Omental fat pad (tissue), 4 donors: ENCODE data around the gene GPC6. TPM values are rescaled to one million over a fixed set of nuclear protein-coding genes. Genes with fewer than 3 reads are reported as not detected.
"Not testable (repeated sequence)": the region's sequence is repeated elsewhere in the genome, so short reads cannot be mapped to it uniquely, and the experiment has no call there.

ENCODE experiments used
- ATAC-seq: fragments of 150-250 bp; one replicate; pipeline ENCODE4 v1.9.1; 2016; ENCODE audit warnings: mild to moderate bottlenecking, moderate library complexity; ENCODE audit not compliant: low FRiP score
- DNase-seq: peaks from one replicate; pipeline ENCODE4 v3.0.0-alpha.2; 2019; ENCODE audit warnings: low spot score
- total RNA-seq, 4 donors: library from RNA; depleted of rRNA; stranded (reverse); fragments of >200 nt; gene quantifications; one replicate each; pipeline ENCODE4 v1.1.0, GENCODE V29; 2016
- TF ChIP-seq, protein P1 (sequence below), 3 donors: fragments of 450-650 bp; IDR thresholded peaks; one replicate each; pipeline ENCODE4 v1.5.1; 2016 to 2017; ENCODE audit warnings: antibody characterized with exemption in 3 of 3, mild to moderate bottlenecking in 3 of 3, moderate library complexity in 2 of 3

The GPC6 gene
- total RNA-seq, 4 donors from 2014 or later, result 9.2 to 24.4 (median 16.4) TPM

DNA sequence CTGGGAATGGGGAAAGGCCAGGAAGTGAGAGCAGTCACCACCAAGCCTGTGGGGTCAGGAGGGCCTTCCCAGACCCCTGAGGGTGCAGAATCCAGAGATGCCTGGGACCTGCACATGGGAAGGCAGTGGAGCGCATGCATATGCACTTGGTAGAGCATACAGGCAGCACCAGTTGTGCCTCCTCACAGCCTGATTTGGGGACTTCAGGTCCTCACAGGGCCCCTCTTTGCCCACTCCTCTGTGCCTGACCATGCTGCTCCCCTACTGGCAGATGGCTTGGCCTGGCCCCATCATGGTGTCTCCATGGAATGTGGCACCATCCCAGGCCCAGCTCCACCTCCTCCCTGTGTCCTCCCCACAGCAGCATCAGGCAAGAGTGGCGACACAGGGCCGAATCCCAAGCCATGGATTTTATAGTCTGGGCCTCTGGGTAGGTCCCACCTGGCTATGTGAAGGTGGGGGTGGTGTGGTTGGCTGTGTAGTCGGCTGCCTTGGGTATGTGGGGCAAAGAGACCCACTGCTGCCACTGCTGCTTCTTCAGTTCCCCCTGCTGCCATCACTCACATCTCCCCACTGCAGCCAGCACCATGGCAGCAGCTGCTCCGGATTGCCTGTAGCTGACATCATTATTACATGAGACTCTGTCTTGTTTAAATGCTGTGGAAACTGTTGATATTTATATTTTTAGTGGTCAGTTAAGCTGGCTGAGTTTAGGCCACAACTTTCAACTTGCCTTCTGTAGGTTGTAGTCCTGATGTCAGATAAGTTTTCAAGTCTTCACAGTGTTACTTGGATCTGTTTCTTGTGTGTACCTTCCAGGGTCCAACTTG lies 247.0 kb downstream of the GPC6 start:
- ATAC-seq (no peak), DNase-seq (no peak)
- TF ChIP-seq, protein P1, sequence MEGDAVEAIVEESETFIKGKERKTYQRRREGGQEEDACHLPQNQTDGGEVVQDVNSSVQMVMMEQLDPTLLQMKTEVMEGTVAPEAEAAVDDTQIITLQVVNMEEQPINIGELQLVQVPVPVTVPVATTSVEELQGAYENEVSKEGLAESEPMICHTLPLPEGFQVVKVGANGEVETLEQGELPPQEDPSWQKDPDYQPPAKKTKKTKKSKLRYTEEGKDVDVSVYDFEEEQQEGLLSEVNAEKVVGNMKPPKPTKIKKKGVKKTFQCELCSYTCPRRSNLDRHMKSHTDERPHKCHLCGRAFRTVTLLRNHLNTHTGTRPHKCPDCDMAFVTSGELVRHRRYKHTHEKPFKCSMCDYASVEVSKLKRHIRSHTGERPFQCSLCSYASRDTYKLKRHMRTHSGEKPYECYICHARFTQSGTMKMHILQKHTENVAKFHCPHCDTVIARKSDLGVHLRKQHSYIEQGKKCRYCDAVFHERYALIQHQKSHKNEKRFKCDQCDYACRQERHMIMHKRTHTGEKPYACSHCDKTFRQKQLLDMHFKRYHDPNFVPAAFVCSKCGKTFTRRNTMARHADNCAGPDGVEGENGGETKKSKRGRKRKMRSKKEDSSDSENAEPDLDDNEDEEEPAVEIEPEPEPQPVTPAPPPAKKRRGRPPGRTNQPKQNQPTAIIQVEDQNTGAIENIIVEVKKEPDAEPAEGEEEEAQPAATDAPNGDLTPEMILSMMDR (IDR thresholded peaks at IDR 0.05), result no peak

DNA sequence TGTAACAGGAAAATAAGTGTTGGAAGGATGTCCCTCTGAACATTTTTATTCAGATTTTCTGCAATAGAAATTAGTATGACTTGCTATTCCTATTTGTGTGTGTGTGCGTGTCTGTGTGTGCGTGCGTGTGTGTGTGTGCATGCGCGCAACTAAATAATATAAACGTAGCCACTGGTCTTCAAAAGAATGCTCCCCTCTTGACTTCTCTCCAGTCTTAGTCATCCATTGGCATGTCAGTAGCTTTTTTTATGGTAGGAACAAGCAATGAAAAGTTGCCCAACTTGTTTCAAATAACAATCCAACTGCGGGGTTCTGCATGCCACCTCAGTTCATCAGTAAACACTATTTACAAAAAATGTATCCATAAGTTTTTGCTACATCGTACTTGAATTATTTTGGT lies 249.6 kb downstream of the GPC6 start:
- DNase-seq, result no peak
- ATAC-seq, result no peak
- TF ChIP-seq, protein P1 (IDR thresholded peaks at IDR 0.05), result no peak

DNA sequence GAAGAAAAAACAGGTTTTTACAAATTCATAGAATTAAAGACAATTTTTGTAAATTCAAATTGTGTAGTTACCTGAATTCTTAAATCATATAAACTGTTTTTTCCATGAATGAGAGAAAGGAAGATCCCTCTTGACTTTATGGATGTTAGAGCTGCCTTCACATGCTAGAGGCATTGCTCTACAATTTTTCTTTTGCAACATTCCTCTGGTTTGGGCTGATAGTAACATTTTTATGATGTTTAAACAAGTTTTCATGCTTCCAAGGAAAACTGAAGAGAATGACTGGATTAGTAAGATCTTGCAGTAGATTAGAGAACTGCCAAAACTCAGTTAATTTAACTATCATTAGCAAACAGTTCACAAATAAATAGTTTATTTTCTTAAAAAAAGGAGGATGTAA lies 250.6 kb downstream of the GPC6 start:
- no peak for DNase-seq
- TF ChIP-seq, protein P1 (IDR thresholded peaks at IDR 0.05), result no peak
- no peak for ATAC-seq

DNA sequence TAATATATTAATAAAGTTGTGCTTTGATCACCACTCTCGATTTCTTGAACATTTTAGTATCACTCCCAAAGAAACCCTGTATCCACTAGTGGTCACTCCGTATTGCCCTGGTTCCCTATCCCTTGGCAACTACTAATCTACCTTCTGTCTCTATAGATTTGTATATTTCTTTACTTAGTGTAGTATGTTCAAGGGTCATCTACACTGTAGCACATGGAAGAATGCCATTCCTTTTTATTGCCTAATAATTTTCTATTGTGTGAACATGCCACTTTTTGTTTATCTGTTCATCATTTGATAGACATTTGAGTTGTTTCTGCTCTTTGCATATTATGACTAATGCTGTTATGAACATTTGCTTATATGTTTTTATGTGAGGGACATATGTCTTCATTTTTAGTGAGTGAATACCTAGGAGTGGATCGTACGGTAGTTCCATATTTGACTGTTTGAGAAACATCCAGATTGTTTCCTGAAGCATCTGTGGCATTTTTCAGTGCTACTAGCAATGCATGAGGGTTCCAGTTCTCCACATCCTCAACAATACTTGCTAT lies 254.0 kb downstream of the GPC6 start:
- DNase-seq (no peak), ATAC-seq (no peak)
- TF ChIP-seq, protein P1 (IDR thresholded peaks at IDR 0.05), result no peak

DNA sequence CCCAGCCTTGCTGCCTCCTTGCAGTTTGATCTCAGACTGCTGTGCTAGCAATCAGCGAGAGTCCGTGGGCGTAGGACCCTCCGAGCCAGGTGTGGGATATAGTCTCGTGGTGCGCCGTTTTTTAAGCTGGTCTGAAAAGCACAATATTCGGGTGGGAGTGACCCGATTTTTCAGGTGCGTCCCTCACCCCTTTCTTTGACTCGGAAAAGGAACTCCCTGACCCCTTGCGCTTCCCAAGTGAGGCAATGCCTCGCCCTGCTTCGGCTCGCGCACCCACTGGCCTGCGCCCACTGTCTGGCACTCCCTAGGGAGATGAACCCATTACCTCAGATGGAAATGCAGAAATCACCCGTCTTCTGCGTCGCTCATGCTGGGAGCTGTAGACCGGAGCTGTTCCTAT lies 269.5 kb downstream of the GPC6 start:
- DNase-seq, ATAC-seq: not testable (repeated sequence)

DNA sequence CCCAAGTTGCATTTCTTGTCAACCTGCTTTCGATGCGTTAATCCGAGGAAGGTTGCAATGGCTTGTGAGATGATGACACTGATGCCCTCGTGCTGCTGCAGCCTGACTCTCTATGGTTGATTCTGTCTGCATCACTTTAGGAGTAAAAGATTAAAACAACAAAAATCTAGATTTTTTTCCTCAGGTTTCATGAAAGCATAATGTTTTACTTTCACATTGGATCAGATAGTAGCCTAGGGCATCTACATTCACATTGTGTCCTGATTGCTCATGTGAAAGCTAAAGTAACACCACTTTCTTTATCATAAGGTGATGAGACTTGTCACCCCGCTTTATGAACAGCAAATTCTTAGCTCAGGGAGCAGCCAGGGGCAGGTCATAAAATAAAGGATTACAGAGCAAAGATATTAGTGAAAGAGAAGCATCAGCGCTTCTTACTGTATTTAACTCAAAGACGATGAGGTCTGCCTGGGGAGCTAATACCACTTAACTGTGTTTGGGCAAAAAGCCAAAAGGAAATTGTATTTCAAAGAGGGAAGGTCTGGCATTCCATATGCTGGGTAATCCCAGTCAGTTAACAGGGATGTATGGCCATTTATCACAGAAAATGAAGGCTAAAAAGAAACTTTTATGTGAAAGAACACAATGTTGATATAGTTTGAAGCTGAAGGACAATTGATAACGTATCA lies 270.5 kb downstream of the GPC6 start:
- TF ChIP-seq, protein P1 (IDR thresholded peaks at IDR 0.05), result no peak
- DNase-seq (no peak), ATAC-seq (no peak)

DNA sequence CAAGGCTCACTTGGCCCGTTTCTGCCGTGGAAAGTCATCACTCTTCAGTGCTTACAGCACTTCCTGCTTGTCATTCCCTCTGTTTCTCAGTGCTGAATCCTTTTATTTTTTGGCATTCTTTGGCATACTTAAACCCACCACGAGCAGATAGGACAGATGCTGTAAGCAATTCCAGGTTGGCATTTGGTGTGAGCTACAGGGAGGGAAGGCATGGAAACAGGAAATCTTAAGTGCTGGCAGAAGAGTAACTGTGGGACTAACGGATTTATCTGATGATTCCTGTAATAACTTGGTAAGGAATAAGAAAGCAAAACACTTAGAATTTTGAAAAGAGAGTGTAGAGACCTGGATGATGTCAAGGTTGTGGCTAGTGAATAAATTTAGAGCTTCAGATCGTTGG lies 273.4 kb downstream of the GPC6 start:
- DNase-seq (no peak), ATAC-seq (no peak)
- TF ChIP-seq, protein P1 (IDR thresholded peaks at IDR 0.05), result no peak
